ENCODE data around the gene EYS. TPM values are rescaled to one million over a fixed set of nuclear protein-coding genes. Genes with fewer than 3 reads are reported as not detected.
"Not testable (repeated sequence)": the region's sequence is repeated elsewhere in the genome, so short reads cannot be mapped to it uniquely, and the experiment has no call there.

The EYS gene
- polyA plus RNA-seq, 1 experiment, result not detected

GRCh38 chr6:65052626-65053025, 654.4 kb downstream of the EYS start:
- no peaks in the 10 kb centered on the region for H3K9me3 ChIP-seq (ENCODE audit: control insufficient read depth, insufficient read depth, low read length)
- no peak for TF ChIP-seq CTCF (IDR thresholded peaks at IDR 0.05; ENCODE audit: low read depth, low read length)
- ChIA-PET POLR2A (no interaction called here), CTCF (no interaction called here)
- no peak overlapping the region for H3K27ac ChIP-seq (ENCODE audit: low read depth, low read length)
- no peak overlapping the region for H3K4me3 ChIP-seq (ENCODE audit: low read depth, low read length)
- no peaks in the 10 kb centered on the region for H3K27me3 ChIP-seq (ENCODE audit: control insufficient read depth, insufficient read depth, low read length)
- no peak for DNase-seq (ENCODE audit: low read depth, low spot score)

- Histone ChIP-seq H3K27ac (ENCODE audit: low read depth, low read length) (no peak overlapping the region), H3K4me3 (ENCODE audit: low read depth, low read length) (no peak overlapping the region), H3K9me3 (ENCODE audit: control insufficient read depth, insufficient read depth, low read length) (no peaks in the 10 kb centered on the region), H3K27me3 (ENCODE audit: control insufficient read depth, insufficient read depth, low read length) (no peaks in the 10 kb centered on the region)
- POLR2A ChIA-PET, result no interaction called here
- CTCF ChIA-PET, result no interaction called here
- TF ChIP-seq CTCF (IDR thresholded peaks at IDR 0.05; ENCODE audit: low read depth, low read length), result no peak
- no peak for DNase-seq (ENCODE audit: low read depth, low spot score)
These were observed 661.2 kb downstream of the EYS start for GRCh38 chr6:65045801-65046200.

- H3K27me3 ChIP-seq (ENCODE audit: control insufficient read depth, insufficient read depth, low read length), result no peaks in the 10 kb centered on the region
- DNase-seq (ENCODE audit: low read depth, low spot score), result no peak
- ChIA-PET CTCF (no interaction called here), POLR2A (no interaction called here)
- no peak overlapping the region for H3K27ac ChIP-seq (ENCODE audit: low read depth, low read length)
- no peak for TF ChIP-seq CTCF (IDR thresholded peaks at IDR 0.05; ENCODE audit: low read depth, low read length)
- no peak overlapping the region for H3K4me3 ChIP-seq (ENCODE audit: low read depth, low read length)
- H3K9me3 ChIP-seq (ENCODE audit: control insufficient read depth, insufficient read depth, low read length), result no peaks in the 10 kb centered on the region
These were observed 693.0 kb downstream of the EYS start for GRCh38 chr6:65014006-65014405.

GRCh38 chr6:65006788-65007187, 700.2 kb downstream of the EYS start:
- POLR2A ChIA-PET, result no interaction called here
- H3K4me3 ChIP-seq (ENCODE audit: low read depth, low read length), result no peak overlapping the region

GRCh38 chr6:65004283-65004682, 702.7 kb downstream of the EYS start:
- ChIA-PET CTCF (no interaction called here), POLR2A (no interaction called here)
- Histone ChIP-seq H3K27me3 (ENCODE audit: control insufficient read depth, insufficient read depth, low read length) (no peaks in the 10 kb centered on the region), H3K27ac (ENCODE audit: low read depth, low read length) (no peak overlapping the region), H3K9me3 (ENCODE audit: control insufficient read depth, insufficient read depth, low read length) (no peaks in the 10 kb centered on the region; the same call in 1 of the 2 replicates), H3K4me3 (ENCODE audit: low read depth, low read length) (no peak overlapping the region)
- no peak for TF ChIP-seq CTCF (IDR thresholded peaks at IDR 0.05; ENCODE audit: low read depth, low read length)
- no peak for DNase-seq (ENCODE audit: low read depth, low spot score)

More at GRCh38 chr6:65006788-65007187, 700.2 kb downstream of the EYS start:
- CTCF ChIA-PET, result no interaction called here
- H3K27ac ChIP-seq (ENCODE audit: low read depth, low read length), result no peak overlapping the region
- no peak for TF ChIP-seq CTCF (IDR thresholded peaks at IDR 0.05; ENCODE audit: low read depth, low read length)
- H3K9me3 ChIP-seq (ENCODE audit: control insufficient read depth, insufficient read depth, low read length), result no peaks in the 10 kb centered on the region
- no peak for DNase-seq (ENCODE audit: low read depth, low spot score)
- H3K27me3 ChIP-seq (ENCODE audit: control insufficient read depth, insufficient read depth, low read length), result no peaks in the 10 kb centered on the region

- POLR2A ChIA-PET, result not testable (repeated sequence)
These were observed 704.1 kb downstream of the EYS start for GRCh38 chr6:65002882-65003281.

More at GRCh38 chr6:65002882-65003281, 704.1 kb downstream of the EYS start:
- H3K27ac ChIP-seq (ENCODE audit: low read depth, low read length); H3K4me3 ChIP-seq (ENCODE audit: low read depth, low read length); CTCF ChIA-PET; H3K27me3 ChIP-seq (ENCODE audit: control insufficient read depth, insufficient read depth, low read length); DNase-seq (ENCODE audit: low read depth, low spot score); H3K9me3 ChIP-seq (ENCODE audit: control insufficient read depth, insufficient read depth, low read length): not testable (repeated sequence)

Data from AG04450 (cell line).